ENCODE results near the gene ZFTA. TPM values are rescaled to one million over a fixed set of nuclear protein-coding genes. Genes with fewer than 3 reads are reported as not detected.

ZFTA gene
- polyA plus RNA-seq, 1 donor from 2014 or later: 82.5 TPM

DNA sequence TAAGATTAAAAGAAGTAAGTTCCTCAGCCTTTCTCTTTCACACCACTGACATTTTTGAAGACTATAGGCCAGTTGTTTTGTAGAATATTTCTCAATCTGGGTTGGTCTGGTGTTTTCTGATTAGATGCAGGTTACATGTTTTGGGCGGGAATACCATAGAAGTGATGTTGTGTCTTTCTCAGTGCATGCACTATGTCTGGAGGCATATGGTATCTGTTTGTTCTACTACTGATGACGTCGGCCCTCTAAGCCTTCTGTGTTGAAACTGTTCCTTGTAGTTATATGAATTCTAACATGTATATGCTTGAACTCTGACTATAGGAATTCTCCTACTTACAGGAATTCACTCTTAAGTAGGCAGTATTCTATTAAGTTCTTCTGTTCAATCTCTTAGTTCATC, 21.6 kb downstream of the ZFTA start:
- H3K36me3 ChIP-seq (ENCODE audit: insufficient read depth, low read length): peaks cover 9% of the 10 kb centered on the region
- H3K79me2 ChIP-seq (replicated peaks; ENCODE audit: insufficient read depth, low read length): peaks cover 61% of the 10 kb centered on the region
- no peak overlapping the region for H3K9ac ChIP-seq (ENCODE audit: low read length)
- no peak overlapping the region for H3K27ac ChIP-seq (ENCODE audit: low read length)
- H3K4me2 ChIP-seq (ENCODE audit: low read length): no peak overlapping the region
- H3K4me3 ChIP-seq (ENCODE audit: low read length): no peak overlapping the region
- H2AFZ ChIP-seq (ENCODE audit: low read depth, low read length): no peak overlapping the region
- H4K20me1 ChIP-seq (ENCODE audit: insufficient read depth): peaks cover 25% of the 10 kb centered on the region
- TF ChIP-seq TAF1 (IDR thresholded peaks at IDR 0.05; ENCODE audit: low read depth) (no peak), POLR2AphosphoS5 (IDR thresholded peaks at IDR 0.05) (no peak), EP300 (conservative IDR thresholded peaks at IDR 0.05; ENCODE audit: poor library complexity, severe bottlenecking) (no peak)
- no peaks in the 10 kb centered on the region for H3K9me2 ChIP-seq (ENCODE audit: insufficient read depth, low read length)
- no peaks in the 10 kb centered on the region for H3K27me3 ChIP-seq (ENCODE audit: insufficient read depth, low read depth, low read length)
- H3F3A ChIP-seq (ENCODE audit: insufficient read depth, low read length, poor library complexity, severe bottlenecking): no peaks in the 10 kb centered on the region
- H3K9me3 ChIP-seq (ENCODE audit: low read length): no peaks in the 10 kb centered on the region

DNA sequence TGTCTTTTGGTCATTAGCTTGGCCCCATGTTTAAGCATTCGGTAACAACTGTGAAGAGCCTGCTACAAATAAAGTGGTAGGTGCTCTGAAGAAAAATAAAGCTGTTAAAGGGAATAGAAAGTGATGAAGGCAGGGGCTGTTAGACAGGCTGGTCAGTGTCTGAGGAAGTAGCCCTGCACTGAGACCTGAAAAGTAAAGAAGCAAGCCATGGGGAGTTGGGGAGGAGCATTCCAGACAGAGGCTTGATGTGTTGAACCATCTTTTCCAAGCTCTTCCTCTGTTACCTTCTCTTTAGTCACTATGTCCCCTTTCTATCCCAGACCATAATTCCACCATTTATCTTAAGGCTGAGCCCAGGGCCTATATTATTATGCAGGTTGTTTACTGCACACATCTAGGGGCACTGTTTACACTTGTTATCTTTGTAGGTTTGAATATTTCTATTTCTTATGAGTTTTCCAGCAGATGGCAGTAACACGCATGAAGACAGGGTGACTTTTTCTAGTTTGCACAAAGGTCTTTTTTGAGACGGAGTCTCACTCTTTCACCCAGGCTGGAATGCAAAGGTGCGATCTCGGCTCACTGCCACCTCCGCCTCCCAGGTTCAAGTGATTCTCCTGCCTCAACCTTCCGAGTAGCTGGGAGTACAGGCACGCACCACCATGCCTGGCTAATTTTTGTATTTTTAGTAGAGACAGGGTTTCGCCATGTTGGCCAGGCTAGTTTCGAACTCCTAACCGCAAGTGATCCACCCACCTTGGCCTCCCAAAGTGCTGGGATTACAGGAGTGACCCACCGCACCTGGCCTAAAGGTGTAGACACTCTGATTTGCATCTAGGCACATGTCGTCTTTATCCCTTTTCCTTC, 23.0 kb downstream of the ZFTA start:
- no peak overlapping the region for H2AFZ ChIP-seq (ENCODE audit: low read depth, low read length)
- H3K27me3 ChIP-seq (ENCODE audit: insufficient read depth, low read depth, low read length): no peaks in the 10 kb centered on the region
- no peaks in the 10 kb centered on the region for H3K9me3 ChIP-seq (ENCODE audit: low read length)
- no peak overlapping the region for H3K4me3 ChIP-seq (ENCODE audit: low read length)
- no peak overlapping the region for H3K27ac ChIP-seq (ENCODE audit: low read length)
- H3K4me2 ChIP-seq (ENCODE audit: low read length): no peak overlapping the region
- H3K36me3 ChIP-seq (ENCODE audit: insufficient read depth, low read length): no peaks in the 10 kb centered on the region
- H3K9me2 ChIP-seq (ENCODE audit: insufficient read depth, low read length): no peaks in the 10 kb centered on the region
- H4K20me1 ChIP-seq (ENCODE audit: insufficient read depth): peaks cover 22% of the 10 kb centered on the region
- no peaks in the 10 kb centered on the region for H3F3A ChIP-seq (ENCODE audit: insufficient read depth, low read length, poor library complexity, severe bottlenecking)
- peaks cover 57% of the 10 kb centered on the region for H3K79me2 ChIP-seq (replicated peaks; ENCODE audit: insufficient read depth, low read length)
- H3K9ac ChIP-seq (ENCODE audit: low read length): no peak overlapping the region
- TF ChIP-seq, protein P1, sequence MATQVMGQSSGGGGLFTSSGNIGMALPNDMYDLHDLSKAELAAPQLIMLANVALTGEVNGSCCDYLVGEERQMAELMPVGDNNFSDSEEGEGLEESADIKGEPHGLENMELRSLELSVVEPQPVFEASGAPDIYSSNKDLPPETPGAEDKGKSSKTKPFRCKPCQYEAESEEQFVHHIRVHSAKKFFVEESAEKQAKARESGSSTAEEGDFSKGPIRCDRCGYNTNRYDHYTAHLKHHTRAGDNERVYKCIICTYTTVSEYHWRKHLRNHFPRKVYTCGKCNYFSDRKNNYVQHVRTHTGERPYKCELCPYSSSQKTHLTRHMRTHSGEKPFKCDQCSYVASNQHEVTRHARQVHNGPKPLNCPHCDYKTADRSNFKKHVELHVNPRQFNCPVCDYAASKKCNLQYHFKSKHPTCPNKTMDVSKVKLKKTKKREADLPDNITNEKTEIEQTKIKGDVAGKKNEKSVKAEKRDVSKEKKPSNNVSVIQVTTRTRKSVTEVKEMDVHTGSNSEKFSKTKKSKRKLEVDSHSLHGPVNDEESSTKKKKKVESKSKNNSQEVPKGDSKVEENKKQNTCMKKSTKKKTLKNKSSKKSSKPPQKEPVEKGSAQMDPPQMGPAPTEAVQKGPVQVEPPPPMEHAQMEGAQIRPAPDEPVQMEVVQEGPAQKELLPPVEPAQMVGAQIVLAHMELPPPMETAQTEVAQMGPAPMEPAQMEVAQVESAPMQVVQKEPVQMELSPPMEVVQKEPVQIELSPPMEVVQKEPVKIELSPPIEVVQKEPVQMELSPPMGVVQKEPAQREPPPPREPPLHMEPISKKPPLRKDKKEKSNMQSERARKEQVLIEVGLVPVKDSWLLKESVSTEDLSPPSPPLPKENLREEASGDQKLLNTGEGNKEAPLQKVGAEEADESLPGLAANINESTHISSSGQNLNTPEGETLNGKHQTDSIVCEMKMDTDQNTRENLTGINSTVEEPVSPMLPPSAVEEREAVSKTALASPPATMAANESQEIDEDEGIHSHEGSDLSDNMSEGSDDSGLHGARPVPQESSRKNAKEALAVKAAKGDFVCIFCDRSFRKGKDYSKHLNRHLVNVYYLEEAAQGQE (IDR thresholded peaks at IDR 0.05; ENCODE audit: borderline replicate concordance): no peak
- TF ChIP-seq RAD21 (conservative IDR thresholded peaks at IDR 0.05) (no peak), TAF1 (IDR thresholded peaks at IDR 0.05; ENCODE audit: low read depth) (no peak), POLR2AphosphoS5 (IDR thresholded peaks at IDR 0.05) (no peak)
- TF ChIP-seq, protein P2, sequence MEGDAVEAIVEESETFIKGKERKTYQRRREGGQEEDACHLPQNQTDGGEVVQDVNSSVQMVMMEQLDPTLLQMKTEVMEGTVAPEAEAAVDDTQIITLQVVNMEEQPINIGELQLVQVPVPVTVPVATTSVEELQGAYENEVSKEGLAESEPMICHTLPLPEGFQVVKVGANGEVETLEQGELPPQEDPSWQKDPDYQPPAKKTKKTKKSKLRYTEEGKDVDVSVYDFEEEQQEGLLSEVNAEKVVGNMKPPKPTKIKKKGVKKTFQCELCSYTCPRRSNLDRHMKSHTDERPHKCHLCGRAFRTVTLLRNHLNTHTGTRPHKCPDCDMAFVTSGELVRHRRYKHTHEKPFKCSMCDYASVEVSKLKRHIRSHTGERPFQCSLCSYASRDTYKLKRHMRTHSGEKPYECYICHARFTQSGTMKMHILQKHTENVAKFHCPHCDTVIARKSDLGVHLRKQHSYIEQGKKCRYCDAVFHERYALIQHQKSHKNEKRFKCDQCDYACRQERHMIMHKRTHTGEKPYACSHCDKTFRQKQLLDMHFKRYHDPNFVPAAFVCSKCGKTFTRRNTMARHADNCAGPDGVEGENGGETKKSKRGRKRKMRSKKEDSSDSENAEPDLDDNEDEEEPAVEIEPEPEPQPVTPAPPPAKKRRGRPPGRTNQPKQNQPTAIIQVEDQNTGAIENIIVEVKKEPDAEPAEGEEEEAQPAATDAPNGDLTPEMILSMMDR (IDR thresholded peaks at IDR 0.05; ENCODE audit: poor library complexity, severe bottlenecking): peak; percentile 31

DNA sequence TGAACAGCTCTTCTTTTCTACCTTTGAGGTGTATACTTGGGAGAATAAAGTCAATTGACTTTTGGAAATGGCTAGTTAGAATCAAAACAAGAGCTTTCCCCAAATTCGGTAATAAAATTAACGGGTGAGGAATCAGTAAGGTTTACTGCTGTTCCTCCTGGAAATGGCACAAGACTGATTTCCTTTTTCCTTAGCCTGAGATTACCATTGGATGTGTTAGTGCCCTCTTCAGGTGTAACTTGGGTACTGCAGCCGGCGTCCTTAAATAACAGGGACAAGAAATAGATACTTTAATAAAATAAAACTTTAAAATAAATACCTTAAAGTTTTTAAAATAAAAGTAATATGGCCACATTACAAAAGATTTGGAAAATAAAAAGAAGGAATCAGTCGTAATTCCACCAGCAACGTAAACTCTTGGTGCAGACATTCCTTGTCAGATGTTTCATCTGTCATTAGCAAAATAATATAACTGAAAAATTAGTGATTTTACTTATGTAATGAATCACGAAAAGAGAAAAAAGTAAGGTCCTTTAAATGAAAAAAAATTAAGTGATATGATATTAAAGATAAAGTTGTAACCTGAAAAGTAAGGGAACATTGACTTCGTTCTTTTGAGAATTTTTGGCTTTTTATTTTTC, 29.7 kb downstream of the ZFTA start:
- H3K36me3 ChIP-seq (ENCODE audit: insufficient read depth, low read length): no peaks in the 10 kb centered on the region
- no peaks in the 10 kb centered on the region for H3F3A ChIP-seq (ENCODE audit: insufficient read depth, low read length, poor library complexity, severe bottlenecking)
- H3K4me2 ChIP-seq (ENCODE audit: low read length): no peak overlapping the region
- no peak overlapping the region for H3K9ac ChIP-seq (ENCODE audit: low read length)
- H3K27ac ChIP-seq (ENCODE audit: low read length): no peak overlapping the region
- H2AFZ ChIP-seq (ENCODE audit: low read depth, low read length): no peak overlapping the region
- H4K20me1 ChIP-seq (ENCODE audit: insufficient read depth): peaks cover 27% of the 10 kb centered on the region
- no peaks in the 10 kb centered on the region for H3K27me3 ChIP-seq (ENCODE audit: insufficient read depth, low read depth, low read length)
- no peak overlapping the region for H3K4me3 ChIP-seq (ENCODE audit: low read length)
- no peaks in the 10 kb centered on the region for H3K9me2 ChIP-seq (ENCODE audit: insufficient read depth, low read length)
- no peaks in the 10 kb centered on the region for H3K9me3 ChIP-seq (ENCODE audit: low read length)
- H3K79me2 ChIP-seq (replicated peaks; ENCODE audit: insufficient read depth, low read length): peaks cover 25% of the 10 kb centered on the region
- TF ChIP-seq, protein P1 (IDR thresholded peaks at IDR 0.05; ENCODE audit: borderline replicate concordance): no peak
- TF ChIP-seq MXI1 (conservative IDR thresholded peaks at IDR 0.05; ENCODE audit: poor library complexity, severe bottlenecking) (no peak), EZH2 (IDR thresholded peaks at IDR 0.05; ENCODE audit: borderline replicate concordance, insufficient read depth, low read length, poor library complexity, severe bottlenecking) (no peak), TAF1 (IDR thresholded peaks at IDR 0.05; ENCODE audit: low read depth) (no peak), RAD21 (conservative IDR thresholded peaks at IDR 0.05) (peak; percentile 58), POLR2AphosphoS5 (IDR thresholded peaks at IDR 0.05) (no peak)
- TF ChIP-seq, protein P2 (IDR thresholded peaks at IDR 0.05; ENCODE audit: poor library complexity, severe bottlenecking): peak; percentile 75
